NB4 (cell line): ENCODE measurements around the gene FLNC.

ENCODE experiments used
- DNase-seq: peaks from one replicate; pipeline ENCODE4 v3.0.0; 2010; ENCODE audit warnings: low read depth
- H3K4me3 ChIP-seq: one replicate; pipeline ENCODE4 v1.5.1; 2011; ENCODE audit warnings: mild to moderate bottlenecking, low read depth, low read length, moderate library complexity
- CTCF ChIP-seq: IDR thresholded peaks from one replicate; pipeline ENCODE4 v1.5.1; 2012; ENCODE audit warnings: low read depth, low read length
- MAX ChIP-seq: IDR thresholded peaks from 2 replicates; pipeline ENCODE4 v1.6.1; 2011; ENCODE audit warnings: low read depth, low read length
- MYC ChIP-seq: IDR thresholded peaks from 2 replicates; pipeline ENCODE4 v1.6.1; 2011; ENCODE audit warnings: low read depth, low read length
- POLR2A ChIP-seq: IDR thresholded peaks from 2 replicates; pipeline ENCODE4 v1.6.1; 2011; ENCODE audit warnings: mild to moderate bottlenecking; ENCODE audit not compliant: insufficient read length; ENCODE audit errors: extremely low read depth

Gene FLNC

GRCh38 chr7:128826512-128826911 lies 3.7 kb upstream of the FLNC start:
- DNase-seq: no peak
- TF ChIP-seq POLR2A (no peak), MYC (no peak), CTCF (no peak), MAX (no peak)
- no peak overlapping the region for H3K4me3 ChIP-seq

GRCh38 chr7:128826916-128827247 lies 3.3 kb upstream of the FLNC start:
- no peak overlapping the region for H3K4me3 ChIP-seq
- no peak for DNase-seq
- TF ChIP-seq MYC (no peak), CTCF (no peak), MAX (no peak), POLR2A (no peak)

GRCh38 chr7:128827248-128827958 lies 2.8 kb upstream of the FLNC start:
- no peak for DNase-seq
- TF ChIP-seq MAX (no peak), CTCF (no peak), POLR2A (no peak), MYC (no peak)
- no peak overlapping the region for H3K4me3 ChIP-seq

- no peak for TF ChIP-seq POLR2A
- TF ChIP-seq MYC: no peak
- TF ChIP-seq MAX: no peak
- TF ChIP-seq CTCF: no peak
- DNase-seq: no peak
These were observed 2.1 kb upstream of the FLNC start for GRCh38 chr7:128827971-128828711.

GRCh38 chr7:128829391-128830166 lies 627 bp upstream of the FLNC start:
- TF ChIP-seq MYC (no peak), POLR2A (no peak), MAX (no peak), CTCF (no peak)
- peak; percentile 51 for DNase-seq
- H3K4me3 ChIP-seq: no peak overlapping the region

More at GRCh38 chr7:128827971-128828711, 2.1 kb upstream of the FLNC start:
- no peak overlapping the region for H3K4me3 ChIP-seq
